PC-9 (cell line): ENCODE data around the gene WDR83.

Experiments used
- EZH2 ChIP-seq: fragments of 200-600 bp; sonication (generic); IDR thresholded peaks from 2 replicates; pipeline ENCODE4 v1.8.0; 2017; ENCODE audit warnings: antibody characterized with exemption, low read depth
- TF ChIP-seq, protein P1 (sequence below): fragments of 200-600 bp; sonication (generic); conservative IDR thresholded peaks from 2 replicates; pipeline ENCODE4 v1.6.1; 2017; ENCODE audit warnings: mixed run types, antibody characterized with exemption, mild to moderate bottlenecking, moderate library complexity

DNA sequence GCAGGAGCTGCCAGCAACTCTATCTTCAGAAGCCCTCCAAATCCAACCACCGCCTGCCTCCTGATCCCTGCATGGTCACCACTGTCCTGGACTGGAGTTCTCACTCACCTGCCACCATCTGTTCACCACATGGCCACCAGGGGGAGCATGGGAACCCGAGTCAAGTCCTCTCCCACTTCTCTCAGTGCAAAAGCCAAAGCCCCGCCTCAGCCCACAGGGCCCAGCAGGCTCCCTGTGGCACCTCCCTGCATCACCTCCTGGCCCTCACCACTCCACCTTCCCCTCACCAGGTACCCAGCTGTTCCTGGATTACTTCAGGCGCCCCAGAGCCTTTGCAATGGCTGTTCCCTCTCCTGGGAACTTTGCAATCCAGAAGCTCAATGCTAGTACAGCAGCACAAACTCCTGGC, 9.8 kb downstream of the WDR83 start:
- TF ChIP-seq, protein P1, sequence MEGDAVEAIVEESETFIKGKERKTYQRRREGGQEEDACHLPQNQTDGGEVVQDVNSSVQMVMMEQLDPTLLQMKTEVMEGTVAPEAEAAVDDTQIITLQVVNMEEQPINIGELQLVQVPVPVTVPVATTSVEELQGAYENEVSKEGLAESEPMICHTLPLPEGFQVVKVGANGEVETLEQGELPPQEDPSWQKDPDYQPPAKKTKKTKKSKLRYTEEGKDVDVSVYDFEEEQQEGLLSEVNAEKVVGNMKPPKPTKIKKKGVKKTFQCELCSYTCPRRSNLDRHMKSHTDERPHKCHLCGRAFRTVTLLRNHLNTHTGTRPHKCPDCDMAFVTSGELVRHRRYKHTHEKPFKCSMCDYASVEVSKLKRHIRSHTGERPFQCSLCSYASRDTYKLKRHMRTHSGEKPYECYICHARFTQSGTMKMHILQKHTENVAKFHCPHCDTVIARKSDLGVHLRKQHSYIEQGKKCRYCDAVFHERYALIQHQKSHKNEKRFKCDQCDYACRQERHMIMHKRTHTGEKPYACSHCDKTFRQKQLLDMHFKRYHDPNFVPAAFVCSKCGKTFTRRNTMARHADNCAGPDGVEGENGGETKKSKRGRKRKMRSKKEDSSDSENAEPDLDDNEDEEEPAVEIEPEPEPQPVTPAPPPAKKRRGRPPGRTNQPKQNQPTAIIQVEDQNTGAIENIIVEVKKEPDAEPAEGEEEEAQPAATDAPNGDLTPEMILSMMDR = peak; percentile 96
- no peak for TF ChIP-seq EZH2
